Spleen (tissue), 7 donors: ENCODE measurements around the gene TMEM126B.

Experiments
- CTCF ChIP-seq, 11 experiments: fragments of 200-600 bp in 7 of 11; fragments of 450-650 bp in 4 of 11; sonication (generic) in 4 of 11; IDR thresholded peaks in 8 of 11; conservative IDR thresholded peaks in 3 of 11; 1 replicate in 7 of 11; 2 replicates in 4 of 11; pipeline versions ENCODE4 v1.4.0 to v1.8.0; 2016 to 2021; ENCODE audit warnings: antibody characterized with exemption in 11 of 11, inconsistent platforms in 4 of 11, mild to moderate bottlenecking in 1 of 11
- POLR2A ChIP-seq, 3 donors: fragments of 450-650 bp; IDR thresholded peaks; one replicate each; pipeline ENCODE4 v1.5.1; 2017; ENCODE audit warnings: antibody characterized with exemption in 3 of 3, mild to moderate bottlenecking in 1 of 3
- POLR2AphosphoS5 ChIP-seq, 3 donors: sonication (generic); formaldehyde crosslinking; IDR thresholded peaks; one replicate each; pipeline ENCODE4 v1.5.1; 2017; ENCODE audit warnings: antibody characterized with exemption in 3 of 3
- donor health status: DM: no; HTN: no; CAD: no; lungs with moderate emphysema.
- donor health status: DM: no; HTN: no; CAD: no.
- donor health status: DM: no; HTN: no; CAD: no.

DNA sequence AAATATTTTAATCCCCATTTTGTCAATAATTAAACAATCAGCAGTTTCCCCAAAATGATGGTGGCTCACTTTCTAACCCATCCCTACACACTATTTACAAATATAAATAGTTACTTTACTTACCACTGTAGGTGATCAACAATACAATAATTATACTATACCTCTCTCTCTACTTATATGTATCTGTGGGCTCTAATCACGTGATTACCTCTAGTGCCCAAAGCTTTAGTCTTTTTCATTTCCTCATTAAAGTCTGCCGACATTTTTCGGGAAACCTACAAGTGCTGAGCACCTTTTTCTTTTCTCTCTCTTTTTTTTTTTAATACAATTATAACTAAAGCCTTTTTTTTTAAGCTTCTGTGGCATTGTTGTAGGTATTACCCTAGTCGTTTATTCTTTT, 25.2 kb upstream of the TMEM126B start:
- TF ChIP-seq CTCF (IDR thresholded peaks at IDR 0.05 in 8 of 11, conservative IDR thresholded peaks at IDR 0.05 in 3 of 11) (no peak), POLR2AphosphoS5 (IDR thresholded peaks at IDR 0.05) (no peak), POLR2A (IDR thresholded peaks at IDR 0.05) (no peak)
